Prostate gland (tissue), 2 donors: Measurements from ENCODE around the gene EBF3. TPM values are rescaled to one million over a fixed set of nuclear protein-coding genes. Genes with fewer than 3 reads are reported as not detected.

ENCODE experiments used
- DNase-seq: peaks from one replicate; pipeline ENCODE4 v3.0.0-alpha.2; 2019; ENCODE audit warnings: low spot score
- H3K27ac ChIP-seq, 2 donors: fragments of 200-600 bp; sonication (generic); 2 replicates each; pipeline ENCODE4 v1.5.1; 2017 to 2019
- H3K27me3 ChIP-seq: fragments of 200-600 bp; sonication (generic); replicated peaks from 2 replicates; pipeline ENCODE4 v1.5.1; 2019; ENCODE audit not compliant: insufficient read depth
- H3K36me3 ChIP-seq, 2 donors: fragments of 200-600 bp; sonication (generic); 1 replicate in 1 of 2; 2 replicates in 1 of 2; pipeline versions ENCODE4 v1.5.1 to v1.8.1; 2017 to 2019
- H3K4me1 ChIP-seq: fragments of 200-600 bp; sonication (generic); replicated peaks from 2 replicates; pipeline ENCODE4 v1.5.1; 2019
- H3K4me3 ChIP-seq, 2 donors: fragments of 200-600 bp; sonication (generic); 2 replicates each; pipeline ENCODE4 v1.5.1; 2017 to 2019
- H3K9me3 ChIP-seq: fragments of 200-600 bp; sonication (generic); 2 replicates; pipeline ENCODE4 v1.5.1; 2017
- POLR2A ChIP-seq: fragments of 450-650 bp; IDR thresholded peaks from one replicate; pipeline ENCODE4 v1.6.1; 2016; ENCODE audit warnings: antibody characterized with exemption, mild to moderate bottlenecking
- POLR2AphosphoS5 ChIP-seq: sonication (generic); formaldehyde crosslinking; IDR thresholded peaks from one replicate; pipeline ENCODE4 v1.6.1; 2017; ENCODE audit warnings: antibody characterized with exemption
- WGBS: methylation state at CpG from one replicate; pipeline ENCODE4 v1.1.5; 2018; 5-methylcytosine and 5-hydroxymethylcytosine counted together
- intact Hi-C: fragments of 100-400 bp; cut with DNase I; formaldehyde crosslinking; loops from one replicate; pipeline ENCODE4 v1.14.2; 2022
- total RNA-seq, 2 donors: library from RNA; depleted of rRNA; stranded (reverse); fragments of >200 nt; gene quantifications; one replicate each; pipeline ENCODE4 v1.1.0, GENCODE V29; 2016
- TF ChIP-seq, protein P1 (sequence below), 4 experiments: fragments of 200-600 bp in 2 of 4; fragments of 450-650 bp in 2 of 4; sonication (generic) in 2 of 4; IDR thresholded peaks; 1 replicate in 3 of 4; 2 replicates in 1 of 4; pipeline ENCODE4 v1.5.1; 2016 to 2019; ENCODE audit warnings: antibody characterized with exemption in 4 of 4, mild to moderate bottlenecking in 2 of 4, moderate library complexity in 2 of 4

EBF3 gene
- total RNA-seq, 2 donors from 2014 or later, result 1.5 to 7.8 TPM

DNA sequence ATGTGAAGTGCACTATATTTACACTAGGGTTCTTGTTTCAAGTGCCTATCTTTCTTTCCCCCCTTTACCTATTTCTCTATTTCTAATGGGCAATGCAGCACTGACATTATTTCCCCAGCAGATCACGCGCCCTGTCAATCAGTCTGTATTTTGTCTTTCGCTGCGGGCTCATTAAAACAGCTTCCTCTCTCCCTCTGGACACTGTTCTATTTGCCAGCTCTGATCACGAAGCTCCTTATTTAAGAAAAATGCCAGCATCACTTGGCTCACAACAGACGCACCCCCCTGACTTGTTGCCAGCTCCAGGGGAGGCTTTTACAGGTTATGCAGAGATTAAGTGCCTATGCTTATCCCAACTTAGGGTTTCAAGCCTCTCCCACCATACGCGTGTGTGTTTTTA is 78.5 kb downstream of the EBF3 start:
- Histone ChIP-seq H3K4me3 (no peak overlapping the region), H3K27ac (no peak overlapping the region), H3K4me1 (no peaks in the 10 kb centered on the region), H3K27me3 (no peaks in the 10 kb centered on the region), H3K36me3 (no peaks in the 10 kb centered on the region), H3K9me3 (no peaks in the 10 kb centered on the region)
- no peak for DNase-seq
- WGBS, result 89% methylated on average over 8 of the region's 8 CpGs
- TF ChIP-seq POLR2AphosphoS5 (no peak), POLR2A (no peak)
- TF ChIP-seq, protein P1, sequence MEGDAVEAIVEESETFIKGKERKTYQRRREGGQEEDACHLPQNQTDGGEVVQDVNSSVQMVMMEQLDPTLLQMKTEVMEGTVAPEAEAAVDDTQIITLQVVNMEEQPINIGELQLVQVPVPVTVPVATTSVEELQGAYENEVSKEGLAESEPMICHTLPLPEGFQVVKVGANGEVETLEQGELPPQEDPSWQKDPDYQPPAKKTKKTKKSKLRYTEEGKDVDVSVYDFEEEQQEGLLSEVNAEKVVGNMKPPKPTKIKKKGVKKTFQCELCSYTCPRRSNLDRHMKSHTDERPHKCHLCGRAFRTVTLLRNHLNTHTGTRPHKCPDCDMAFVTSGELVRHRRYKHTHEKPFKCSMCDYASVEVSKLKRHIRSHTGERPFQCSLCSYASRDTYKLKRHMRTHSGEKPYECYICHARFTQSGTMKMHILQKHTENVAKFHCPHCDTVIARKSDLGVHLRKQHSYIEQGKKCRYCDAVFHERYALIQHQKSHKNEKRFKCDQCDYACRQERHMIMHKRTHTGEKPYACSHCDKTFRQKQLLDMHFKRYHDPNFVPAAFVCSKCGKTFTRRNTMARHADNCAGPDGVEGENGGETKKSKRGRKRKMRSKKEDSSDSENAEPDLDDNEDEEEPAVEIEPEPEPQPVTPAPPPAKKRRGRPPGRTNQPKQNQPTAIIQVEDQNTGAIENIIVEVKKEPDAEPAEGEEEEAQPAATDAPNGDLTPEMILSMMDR (IDR thresholded peaks at IDR 0.05), result no peak
- intact Hi-C loops, result no loop called here

DNA sequence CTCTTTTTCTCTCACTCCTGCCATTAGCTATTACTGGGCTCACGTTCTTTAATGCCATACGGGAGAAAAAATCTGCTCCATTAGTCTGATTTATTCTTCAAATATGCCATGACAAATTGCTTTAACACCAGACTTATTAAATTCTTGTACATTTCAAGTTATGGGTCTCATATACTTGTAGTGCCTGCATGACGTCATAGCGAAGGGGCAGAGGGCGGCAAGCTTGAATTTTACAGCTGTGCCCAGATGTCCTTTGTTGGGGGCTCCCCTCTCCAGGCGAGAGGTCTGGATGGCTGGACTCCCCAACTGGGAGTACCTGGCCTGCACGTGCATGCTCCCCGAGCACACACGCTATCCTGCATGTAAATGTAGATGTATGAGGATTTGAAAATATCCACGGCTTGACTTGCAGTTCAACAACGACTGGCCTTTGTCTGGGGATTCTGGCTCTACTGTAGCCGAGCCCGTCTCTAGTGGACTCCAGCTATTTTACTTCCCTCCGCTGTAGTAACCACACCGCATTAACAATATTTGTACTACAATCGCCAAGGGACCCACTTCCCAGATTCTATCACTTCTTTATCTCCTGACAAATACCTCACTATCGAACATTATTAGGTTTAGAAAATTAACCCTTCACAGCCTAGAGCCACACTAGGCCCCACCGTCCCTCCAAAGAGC is 79.5 kb downstream of the EBF3 start:
- Histone ChIP-seq H3K4me3 (no peak overlapping the region), H3K9me3 (no peaks in the 10 kb centered on the region), H3K27ac (no peak overlapping the region), H3K4me1 (no peaks in the 10 kb centered on the region), H3K27me3 (no peaks in the 10 kb centered on the region), H3K36me3 (no peaks in the 10 kb centered on the region)
- DNase-seq, result no peak
- TF ChIP-seq POLR2AphosphoS5 (no peak), POLR2A (no peak)
- TF ChIP-seq, protein P1 (IDR thresholded peaks at IDR 0.05), result no peak
- WGBS, result 83% methylated on average over 18 of the region's 18 CpGs
- intact Hi-C loops, result no loop called here

DNA sequence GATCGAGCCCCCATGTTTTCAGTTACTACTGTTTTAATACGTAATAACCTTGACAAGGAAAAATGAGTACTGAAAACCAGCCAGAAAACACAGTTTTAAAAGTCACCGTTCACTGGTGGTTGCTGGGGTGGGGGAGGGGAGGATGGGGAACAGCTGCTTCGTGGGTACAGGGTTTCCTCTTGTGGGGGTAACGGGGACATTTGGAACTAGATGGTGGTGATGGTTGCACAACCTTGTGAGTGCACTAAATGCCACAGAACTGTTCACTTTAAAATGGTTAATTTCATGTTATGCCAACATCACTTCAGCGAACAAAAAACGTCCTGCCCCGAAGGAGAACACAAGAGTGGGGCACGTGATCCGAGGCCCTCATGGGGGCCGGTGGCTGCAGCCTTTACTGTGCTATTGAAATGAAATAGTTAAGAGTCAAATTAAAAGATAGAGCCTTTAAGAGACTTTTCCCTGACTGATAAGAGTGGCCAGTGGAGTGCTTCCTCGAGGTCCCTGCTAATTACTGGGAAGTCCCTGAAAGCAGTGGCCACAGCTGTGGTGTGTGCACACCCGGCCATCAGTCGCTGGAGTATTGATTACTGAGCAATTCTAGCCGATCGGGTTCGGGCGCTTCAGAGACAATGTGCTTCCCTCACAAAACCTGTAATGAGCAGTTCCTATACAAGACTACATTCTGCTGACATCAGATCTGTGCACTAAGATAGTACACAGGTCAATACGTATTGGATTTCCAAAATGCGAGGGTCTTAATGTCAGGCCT is 80.3 kb downstream of the EBF3 start:
- WGBS, result 48% methylated on average over 20 of the region's 20 CpGs
- H3K4me3 ChIP-seq, result no peak overlapping the region
- H3K4me1 ChIP-seq, result no peaks in the 10 kb centered on the region
- no peaks in the 10 kb centered on the region for H3K9me3 ChIP-seq
- H3K27me3 ChIP-seq, result no peaks in the 10 kb centered on the region
- DNase-seq, result no peak
- no peak overlapping the region for H3K27ac ChIP-seq
- no peaks in the 10 kb centered on the region for H3K36me3 ChIP-seq
- intact Hi-C loops, result no loop called here
- TF ChIP-seq, protein P1 (IDR thresholded peaks at IDR 0.05), result no peak
- no peak for TF ChIP-seq POLR2A
- no peak for TF ChIP-seq POLR2AphosphoS5

DNA sequence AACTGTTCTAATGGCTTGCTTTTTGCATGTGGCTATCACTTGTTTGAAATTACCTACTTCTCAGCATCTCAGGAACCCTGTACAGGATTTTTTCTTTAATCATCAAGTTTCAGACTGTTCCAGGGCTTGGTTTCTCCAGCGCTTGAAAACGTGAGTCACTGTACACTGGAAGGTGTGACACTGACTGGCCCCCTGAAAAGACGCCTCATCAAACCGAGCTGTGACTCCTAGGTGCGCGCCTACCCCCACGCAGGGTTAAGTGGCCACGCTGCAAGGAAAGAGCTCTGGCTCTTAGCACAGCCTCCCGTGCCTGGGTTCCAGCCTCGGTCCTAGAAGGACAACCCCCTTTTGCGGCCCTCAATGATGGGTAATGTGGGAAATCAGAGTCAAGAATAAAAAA is 81.0 kb downstream of the EBF3 start:
- TF ChIP-seq POLR2AphosphoS5, result no peak
- TF ChIP-seq, protein P1 (IDR thresholded peaks at IDR 0.05), result no peak
- no peak for TF ChIP-seq POLR2A
- Histone ChIP-seq H3K9me3 (no peaks in the 10 kb centered on the region), H3K4me1 (no peaks in the 10 kb centered on the region), H3K36me3 (no peaks in the 10 kb centered on the region), H3K27ac (no peak overlapping the region), H3K27me3 (no peaks in the 10 kb centered on the region), H3K4me3 (no peak overlapping the region)
- 84% methylated on average over 11 of the region's 11 CpGs for WGBS
- DNase-seq, result no peak
- intact Hi-C loops, result no loop called here
